GM18870 (cell line): ENCODE data around the gene KIF18B.

ENCODE experiments used
- ATAC-seq: cut with Tn5 transposase; IDR thresholded peaks from one replicate; pipeline ENCODE4 v1.9.1; 2021; ENCODE audit warnings: moderate library complexity; ENCODE audit not compliant: unreplicated experiment

KIF18B gene

GRCh38 chr17:44878627-44879221 lies 68.8 kb downstream of the KIF18B start:
- no peak for ATAC-seq

GRCh38 chr17:44877121-44877520 lies 70.5 kb downstream of the KIF18B start:
- no peak for ATAC-seq

- ATAC-seq, result no peak
These were observed 71.8 kb downstream of the KIF18B start for GRCh38 chr17:44875761-44876160.
